GM23338 (cell line): Measurements from ENCODE around the gene NUDT6. TPM values are rescaled to one million over a fixed set of nuclear protein-coding genes. Genes with fewer than 3 reads are reported as not detected.

Experiments
- ATAC-seq: fragments of 200-7000 bp; cut with Tn5 transposase; 3 replicates; pipeline ENCODE4 v1.9.1; 2020
- DNase-seq: peaks from one replicate; pipeline ENCODE4 v3.0.0-alpha.2; 2015; ENCODE audit warnings: low spot score
- H2AFZ ChIP-seq: fragments of 200-600 bp; sonication (generic); 2 replicates; pipeline ENCODE4 v1.8.0; 2016; ENCODE audit warnings: antibody characterized with exemption, mild to moderate bottlenecking, moderate library complexity
- H3F3A ChIP-seq: fragments of 200-600 bp; sonication (generic); replicated peaks from 2 replicates; pipeline ENCODE4 v1.8.0; 2017; ENCODE audit warnings: antibody characterized with exemption, mixed run types, low read depth
- H3K27ac ChIP-seq: fragments of 200-600 bp; sonication (generic); 2 replicates; pipeline ENCODE4 v1.6.1; 2016; ENCODE audit warnings: low read depth
- H3K27me3 ChIP-seq: fragments of 200-600 bp; sonication (generic); 2 replicates; pipeline ENCODE4 v1.8.0; 2016; ENCODE audit warnings: mild to moderate bottlenecking, mixed run types, moderate library complexity; ENCODE audit not compliant: insufficient read depth
- H3K36me3 ChIP-seq: fragments of 200-600 bp; sonication (generic); 2 replicates; pipeline ENCODE4 v1.8.0; 2016; ENCODE audit warnings: mild to moderate bottlenecking; ENCODE audit not compliant: insufficient read depth
- H3K4me1 ChIP-seq: fragments of 200-600 bp; sonication (generic); 2 replicates; pipeline ENCODE4 v1.8.0; 2016; ENCODE audit warnings: mild to moderate bottlenecking, moderate library complexity; ENCODE audit not compliant: insufficient read depth
- H3K4me2 ChIP-seq: fragments of 200-600 bp; sonication (generic); 2 replicates; pipeline ENCODE4 v1.7.1; 2017; ENCODE audit warnings: mixed run types
- H3K4me3 ChIP-seq: fragments of 200-600 bp; sonication (generic); 2 replicates; pipeline ENCODE4 v1.6.1; 2016; ENCODE audit warnings: mixed run types
- H3K79me2 ChIP-seq: fragments of 200-600 bp; sonication (generic); replicated peaks from 2 replicates; pipeline ENCODE4 v1.8.0; 2017; ENCODE audit warnings: mild to moderate bottlenecking; ENCODE audit not compliant: insufficient read depth
- H3K9me2 ChIP-seq: fragments of 200-600 bp; sonication (generic); 2 replicates; pipeline ENCODE4 v1.8.0; 2017; ENCODE audit not compliant: insufficient read depth
- H4K20me1 ChIP-seq: fragments of 200-600 bp; sonication (generic); replicated peaks from 2 replicates; pipeline ENCODE4 v1.8.0; 2017; ENCODE audit warnings: mild to moderate bottlenecking; ENCODE audit not compliant: insufficient read depth
- H3K27ac Mint-ChIP-seq: 2 replicates; pipeline ENCODE4 v1.8.0; 2020; ENCODE audit warnings: inconsistent platforms, mild to moderate bottlenecking, moderate library complexity, mixed read lengths
- H3K27me3 Mint-ChIP-seq: 3 replicates; pipeline ENCODE4 v1.8.0; 2022; ENCODE audit warnings: low read depth, mild to moderate bottlenecking, moderate library complexity, mixed read lengths, inconsistent platforms; ENCODE audit not compliant: insufficient read depth, poor library complexity
- H3K36me3 Mint-ChIP-seq: 3 replicates; pipeline ENCODE4 v1.8.0; 2021; ENCODE audit warnings: low read depth, mild to moderate bottlenecking, inconsistent platforms, moderate library complexity, mixed read lengths
- H3K4me1 Mint-ChIP-seq: 3 replicates; pipeline ENCODE4 v1.8.0; 2020; ENCODE audit warnings: mild to moderate bottlenecking, inconsistent platforms, mixed read lengths
- H3K4me3 Mint-ChIP-seq: 3 replicates; pipeline ENCODE4 v1.8.0; 2021; ENCODE audit warnings: moderate library complexity, mild to moderate bottlenecking, inconsistent platforms, mixed read lengths
- H3K9me3 Mint-ChIP-seq: 3 replicates; pipeline ENCODE4 v1.8.0; 2020; ENCODE audit warnings: moderate library complexity, mild to moderate bottlenecking, inconsistent platforms, mixed read lengths
- CREB1 ChIP-seq: fragments of 250-450 bp; sonication (Bioruptor Pico); IDR thresholded peaks from 2 replicates; pipeline ENCODE4 v1.5.0; 2020; ENCODE audit warnings: low read depth, mild to moderate bottlenecking, moderate library complexity
- CTCF ChIP-seq, 2 experiments: fragments of 200-600 bp in 1 of 2; sonication (generic) in 1 of 2; conservative IDR thresholded peaks; 2 replicates each; pipeline versions ENCODE4 v1.5.1 to v1.6.1; 2016 to 2017; ENCODE audit warnings: antibody characterized with exemption in 2 of 2, low read depth in 2 of 2, mild to moderate bottlenecking in 2 of 2, moderate library complexity in 1 of 2
- EZH2 ChIP-seq: fragments of 200-600 bp; sonication (generic); IDR thresholded peaks from one replicate; pipeline ENCODE4 v1.8.0; 2017; ENCODE audit warnings: antibody characterized with exemption, mild to moderate bottlenecking, low read depth; ENCODE audit not compliant: unreplicated experiment
- EZH2phosphoT487 ChIP-seq: fragments of 200-600 bp; sonication (generic); IDR thresholded peaks from one replicate; pipeline ENCODE4 v1.8.1; 2018; ENCODE audit warnings: antibody characterized with exemption; ENCODE audit not compliant: unreplicated experiment
- JUNB ChIP-seq: IDR thresholded peaks from one replicate; pipeline ENCODE4 v1.6.1; 2016; ENCODE audit warnings: antibody characterized with exemption; ENCODE audit not compliant: unreplicated experiment
- NANOG ChIP-seq: IDR thresholded peaks from 2 replicates; pipeline ENCODE4 v1.6.1; 2016; ENCODE audit warnings: antibody characterized with exemption, borderline replicate concordance
- POLR2AphosphoS5 ChIP-seq: IDR thresholded peaks from 2 replicates; pipeline ENCODE4 v1.6.1; 2016; ENCODE audit warnings: antibody characterized with exemption, low read depth
- STAT1 ChIP-seq: IDR thresholded peaks from one replicate; pipeline ENCODE4 v1.6.1; 2016; ENCODE audit warnings: antibody characterized with exemption; ENCODE audit not compliant: unreplicated experiment
- polyA plus RNA-seq: library from polyadenylated mRNA; unstranded; fragments of >200 nt; fragmentation: Nextera tagmentation; extraction: Ambion mirVana; gene quantifications from 2 replicates; pipeline ENCODE4 v1.2.1, GENCODE V29; 2016
- total RNA-seq: library from RNA; depleted of rRNA; stranded (reverse); fragments of >200 nt; shearing (Covaris generic); gene quantifications from 2 replicates; pipeline ENCODE4 v1.2.3, GENCODE V29; 2014

NUDT6 gene
- total and polyA plus RNA-seq, 2 experiments from 2014 or later: 4.9 to 9.1 TPM

DNA sequence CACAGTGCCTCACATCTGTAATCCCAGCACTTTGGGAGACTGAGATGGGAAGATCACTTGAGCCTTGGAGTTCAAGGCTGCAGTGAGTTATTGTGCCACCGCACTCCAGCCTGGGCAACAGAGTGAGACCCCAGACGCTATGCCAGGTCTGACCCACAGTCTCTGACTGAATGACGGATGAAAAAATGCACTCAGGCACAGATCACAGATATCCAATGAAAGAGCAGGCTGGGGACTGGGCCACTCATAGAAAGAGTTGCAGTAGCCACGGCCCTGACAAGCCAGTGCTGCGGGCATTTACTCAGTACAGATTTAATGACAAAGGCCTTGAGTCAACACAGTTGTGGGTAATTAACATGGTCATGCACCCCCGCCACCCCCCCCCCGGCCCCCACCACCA lies 22.7 kb downstream of the NUDT6 start:
- DNase-seq (peak; percentile 66), ATAC-seq (peak; percentile 77)
- Mint-ChIP-seq H3K27me3 (peaks cover 10% of the 10 kb centered on the region), H3K9me3 (peaks cover 16% of the 10 kb centered on the region; the same call in 1 of the 3 replicates), H3K4me3 (no peak overlapping the region), H3K36me3 (peaks cover 46% of the 10 kb centered on the region), H3K27ac (no peak overlapping the region), H3K4me1 (peaks cover 32% of the 10 kb centered on the region)
- H3K36me3 ChIP-seq: peaks cover 5% of the 10 kb centered on the region; the same call in 1 of the 2 replicates
- H3K4me2 ChIP-seq: no peak overlapping the region
- H3K4me1 ChIP-seq: peaks cover 21% of the 10 kb centered on the region; the same call in 1 of the 2 replicates
- H3K79me2 ChIP-seq: no peaks in the 10 kb centered on the region
- H3F3A ChIP-seq: peaks cover 8% of the 10 kb centered on the region; the same call in 1 of the 2 replicates
- H3K9me2 ChIP-seq: no peaks in the 10 kb centered on the region
- no peaks in the 10 kb centered on the region for H4K20me1 ChIP-seq
- no peaks in the 10 kb centered on the region for H3K27me3 ChIP-seq
- no peak for TF ChIP-seq CREB1
- TF ChIP-seq STAT1: no peak
- TF ChIP-seq POLR2AphosphoS5: peak; percentile 75
- H3K27ac ChIP-seq: no peak overlapping the region
- H2AFZ ChIP-seq: no peak overlapping the region
- H3K4me3 ChIP-seq: no peak overlapping the region

- no peak for DNase-seq
- Mint-ChIP-seq H3K4me1 (peaks cover 24% of the 10 kb centered on the region), H3K4me3 (no peak overlapping the region), H3K36me3 (peaks cover 53% of the 10 kb centered on the region), H3K9me3 (peaks cover 16% of the 10 kb centered on the region; the same call in 1 of the 3 replicates), H3K27me3 (peaks cover 8% of the 10 kb centered on the region), H3K27ac (no peak overlapping the region)
- H3K27me3 ChIP-seq: no peaks in the 10 kb centered on the region
- H3K36me3 ChIP-seq: peaks cover 5% of the 10 kb centered on the region; the same call in 1 of the 2 replicates
- no peak overlapping the region for H3K4me2 ChIP-seq
- ATAC-seq: no peak
- no peak overlapping the region for H3K27ac ChIP-seq
- 0 out of 2 replicates have a peak, but pooled peaks cover 4% of the 10 kb centered on the region for H3K79me2 ChIP-seq
- TF ChIP-seq JUNB (no peak), NANOG (no peak)
- no peaks in the 10 kb centered on the region for H3K9me2 ChIP-seq
- H4K20me1 ChIP-seq: no peaks in the 10 kb centered on the region
- H3K4me1 ChIP-seq: peaks cover 16% of the 10 kb centered on the region; the same call in 1 of the 2 replicates
- H2AFZ ChIP-seq: no peak overlapping the region
- H3K4me3 ChIP-seq: no peak overlapping the region
- peaks cover 8% of the 10 kb centered on the region; the same call in 1 of the 2 replicates for H3F3A ChIP-seq
Observed at GRCh38 chr4:122898370-122899150, 23.8 kb downstream of the NUDT6 start.

GRCh38 chr4:122896270-122896669 lies 26.1 kb downstream of the NUDT6 start:
- ATAC-seq: no peak
- H3K27ac Mint-ChIP-seq: no peak overlapping the region
- peaks cover 14% of the 10 kb centered on the region for H3K4me1 Mint-ChIP-seq
- Histone ChIP-seq H3K4me1 (peaks cover 9% of the 10 kb centered on the region; the same call in 1 of the 2 replicates), H3K27me3 (no peaks in the 10 kb centered on the region), H3F3A (peaks cover 12% of the 10 kb centered on the region; the same call in 1 of the 2 replicates), H4K20me1 (no peaks in the 10 kb centered on the region), H2AFZ (no peak overlapping the region), H3K4me3 (no peak overlapping the region), H3K79me2 (peaks cover 9% of the 10 kb centered on the region; the same call in 1 of the 2 replicates), H3K9me2 (no peaks in the 10 kb centered on the region), H3K36me3 (peaks cover 8% of the 10 kb centered on the region; the same call in 1 of the 2 replicates), H3K27ac (no peak overlapping the region), H3K4me2 (no peak overlapping the region)
- H3K9me3 Mint-ChIP-seq: peaks cover 16% of the 10 kb centered on the region; the same call in 1 of the 3 replicates
- TF ChIP-seq JUNB (no peak), POLR2AphosphoS5 (no peak), EZH2 (no peak), NANOG (no peak), EZH2phosphoT487 (no peak), CTCF (conservative IDR thresholded peaks at IDR 0.05; ENCODE audit: low read depth in 2 of 2) (no peak)
- no peak overlapping the region for H3K4me3 Mint-ChIP-seq
- H3K27me3 Mint-ChIP-seq: peaks cover 2% of the 10 kb centered on the region
- no peak for DNase-seq
- H3K36me3 Mint-ChIP-seq: peaks cover 72% of the 10 kb centered on the region
